ENCODE data around the gene COX7B2. TPM values are rescaled to one million over a fixed set of nuclear protein-coding genes. Genes with fewer than 3 reads are reported as not detected.

The COX7B2 gene
- total and polyA plus RNA-seq, 11 donors = not detected

DNA sequence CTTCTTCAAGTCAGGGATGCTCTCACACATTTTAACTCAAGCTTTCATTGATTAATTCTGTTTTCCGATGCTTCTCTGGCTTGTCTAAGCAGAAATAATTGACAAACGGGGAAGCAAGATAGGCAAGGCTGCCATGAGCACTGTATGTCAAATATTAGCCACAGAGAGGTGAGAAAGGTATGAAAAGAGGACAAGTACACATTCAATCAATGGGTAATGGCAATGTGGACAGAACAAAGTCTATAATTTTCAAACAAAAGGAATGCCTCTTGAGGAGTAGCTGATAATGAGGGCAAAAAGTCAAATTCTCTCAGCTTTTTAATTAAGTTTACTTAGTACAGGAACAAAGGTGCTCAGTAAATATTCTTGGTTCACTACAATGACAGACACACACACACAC, 19.6 kb downstream of the COX7B2 start:
- no peaks in the 10 kb centered on the region for H3K4me1 ChIP-seq
- ATAC-seq (no peak), DNase-seq (no peak)
- no peaks in the 10 kb centered on the region for H3K27me3 ChIP-seq
- WGBS, 4 donors = 65 to 76% (median 69%) methylated on average over 2 of the region's 2 CpGs
- no peaks in the 10 kb centered on the region for H3K36me3 ChIP-seq
- intact Hi-C loops (cut with DNase I) = no loop called here
- no peak overlapping the region for H3K27ac ChIP-seq
- H3K9me3 ChIP-seq = peaks cover 0 to 5% (median 0%) of the 10 kb centered on the region in 12 donors
- H3K4me3 ChIP-seq = no peak overlapping the region
- TF ChIP-seq POLR2A (IDR thresholded peaks at IDR 0.05) = no peak
- TF ChIP-seq, protein P1, sequence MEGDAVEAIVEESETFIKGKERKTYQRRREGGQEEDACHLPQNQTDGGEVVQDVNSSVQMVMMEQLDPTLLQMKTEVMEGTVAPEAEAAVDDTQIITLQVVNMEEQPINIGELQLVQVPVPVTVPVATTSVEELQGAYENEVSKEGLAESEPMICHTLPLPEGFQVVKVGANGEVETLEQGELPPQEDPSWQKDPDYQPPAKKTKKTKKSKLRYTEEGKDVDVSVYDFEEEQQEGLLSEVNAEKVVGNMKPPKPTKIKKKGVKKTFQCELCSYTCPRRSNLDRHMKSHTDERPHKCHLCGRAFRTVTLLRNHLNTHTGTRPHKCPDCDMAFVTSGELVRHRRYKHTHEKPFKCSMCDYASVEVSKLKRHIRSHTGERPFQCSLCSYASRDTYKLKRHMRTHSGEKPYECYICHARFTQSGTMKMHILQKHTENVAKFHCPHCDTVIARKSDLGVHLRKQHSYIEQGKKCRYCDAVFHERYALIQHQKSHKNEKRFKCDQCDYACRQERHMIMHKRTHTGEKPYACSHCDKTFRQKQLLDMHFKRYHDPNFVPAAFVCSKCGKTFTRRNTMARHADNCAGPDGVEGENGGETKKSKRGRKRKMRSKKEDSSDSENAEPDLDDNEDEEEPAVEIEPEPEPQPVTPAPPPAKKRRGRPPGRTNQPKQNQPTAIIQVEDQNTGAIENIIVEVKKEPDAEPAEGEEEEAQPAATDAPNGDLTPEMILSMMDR (IDR thresholded peaks at IDR 0.05) = no peak

- WGBS, 4 donors = 28 to 35% (median 30%) methylated on average over 2 of the region's 2 CpGs
- no peaks in the 10 kb centered on the region for H3K27me3 ChIP-seq
- no peak for ATAC-seq
Measured at GRCh38 chr4:46886711-46887110, 22.3 kb downstream of the COX7B2 start.

GRCh38 chr4:46878641-46879040, 30.4 kb downstream of the COX7B2 start:
- no peaks in the 10 kb centered on the region for H3K27me3 ChIP-seq
- H3K4me3 ChIP-seq = no peak overlapping the region
- WGBS, 4 donors = 79 to 87% (median 85%) methylated on average over 3 of the region's 3 CpGs
- TF ChIP-seq POLR2A (IDR thresholded peaks at IDR 0.05) = no peak
- TF ChIP-seq, protein P1 (IDR thresholded peaks at IDR 0.05) = no peak
- DNase-seq (no peak), ATAC-seq (no peak)
- no peaks in the 10 kb centered on the region for H3K36me3 ChIP-seq
- no peaks in the 10 kb centered on the region for H3K4me1 ChIP-seq
- intact Hi-C loops (cut with DNase I) = no loop called here
- H3K9me3 ChIP-seq = no peaks in the 10 kb centered on the region
- H3K27ac ChIP-seq = no peak overlapping the region

More at GRCh38 chr4:46886711-46887110, 22.3 kb downstream of the COX7B2 start:
- H3K27ac ChIP-seq = no peak overlapping the region
- H3K4me3 ChIP-seq = no peak overlapping the region
- no peak for DNase-seq
- H3K4me1 ChIP-seq = no peaks in the 10 kb centered on the region
- TF ChIP-seq, protein P1 (IDR thresholded peaks at IDR 0.05) = peak in 5 of 12 donors; percentile 32 to 36 (median 33)
- no peak for TF ChIP-seq POLR2A (IDR thresholded peaks at IDR 0.05)
- no peaks in the 10 kb centered on the region for H3K36me3 ChIP-seq
- intact Hi-C loops (cut with DNase I) = no loop called here
- no peaks in the 10 kb centered on the region for H3K9me3 ChIP-seq

DNA sequence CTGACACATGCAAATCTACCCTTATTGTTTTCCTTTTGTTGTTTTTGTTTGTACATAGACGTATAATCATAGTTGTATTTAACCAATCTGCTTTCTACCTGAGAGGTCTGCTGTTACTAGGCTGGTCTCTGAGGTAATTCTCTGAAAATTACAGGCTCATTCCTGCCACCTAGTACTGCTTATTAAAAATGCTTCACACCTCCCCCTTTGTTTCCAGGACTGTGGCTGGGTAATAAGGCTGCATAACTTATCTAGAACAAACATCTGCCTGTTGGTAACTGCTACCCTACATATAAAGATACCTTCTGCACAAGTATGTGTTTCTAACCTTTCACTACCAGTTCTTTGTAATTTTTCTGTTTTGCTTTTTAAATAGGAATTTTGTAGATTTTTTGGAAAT, 34.2 kb downstream of the COX7B2 start:
- DNase-seq (no peak), ATAC-seq (no peak)
- H3K27me3 ChIP-seq = no peaks in the 10 kb centered on the region
- no peak overlapping the region for H3K27ac ChIP-seq
- no peaks in the 10 kb centered on the region for H3K36me3 ChIP-seq
- H3K4me3 ChIP-seq = no peak overlapping the region
- H3K9me3 ChIP-seq = peaks cover 0 to 8% (median 0%) of the 10 kb centered on the region in 12 donors
- H3K4me1 ChIP-seq = no peaks in the 10 kb centered on the region
- 61 to 71% (median 70%) methylated on average over 1 of the region's 1 CpG for whole genome bisulfite sequencing, 4 donors
- intact Hi-C loops (cut with DNase I) = no loop called here
- TF ChIP-seq, protein P1 (IDR thresholded peaks at IDR 0.05) = no peak
- no peak for TF ChIP-seq POLR2A (IDR thresholded peaks at IDR 0.05)
